ENCODE results near the gene MPPED2.

GRCh38 chr11:30360741-30361140 lies 225.4 kb downstream of the MPPED2 start:
- TF ChIP-seq CTCF (IDR thresholded peaks at IDR 0.05) (no peak), POLR2A (IDR thresholded peaks at IDR 0.05) (no peak)
